OCI-LY3 (cell line): ENCODE measurements around the gene PDLIM4.

ENCODE experiments used
- H2AFZ ChIP-seq: fragments of 200-600, 300-600 bp; shearing (Covaris generic); 2 replicates; pipeline ENCODE4 v1.6.0; 2014; ENCODE audit warnings: antibody characterized with exemption, low read depth, low read length
- H3K27ac ChIP-seq: fragments of 200-600, 300-600 bp; sonication (generic); 2 replicates; pipeline ENCODE4 v1.5.1; 2014; ENCODE audit warnings: mild to moderate bottlenecking, low read length, moderate library complexity, mixed read lengths
- H3K27me3 ChIP-seq: fragments of 200-600, 300-600 bp; sonication (generic); 2 replicates; pipeline ENCODE4 v1.6.1; 2014; ENCODE audit warnings: low read depth, low read length, mixed read lengths
- H3K36me3 ChIP-seq: fragments of 200-600, 300-600 bp; sonication (generic); replicated peaks from 2 replicates; pipeline ENCODE3; 2014; ENCODE audit warnings: low read depth, low read length, mixed read lengths
- H3K4me1 ChIP-seq: fragments of 300-600, 200-600 bp; sonication (generic); 2 replicates; pipeline ENCODE4 v1.6.1; 2014; ENCODE audit warnings: low read length, mixed read lengths
- H3K4me2 ChIP-seq: fragments of 200-600, 300-600 bp; sonication (generic); 2 replicates; pipeline ENCODE4 v1.6.1; 2014; ENCODE audit warnings: low read length, mixed read lengths
- H3K4me3 ChIP-seq: fragments of 300-600, 200-600 bp; sonication (generic); 2 replicates; pipeline ENCODE4 v1.5.1; 2014; ENCODE audit warnings: antibody characterized with exemption, mild to moderate bottlenecking, low read length, moderate library complexity
- H3K79me2 ChIP-seq: fragments of 300-600, 200-600 bp; shearing (Covaris generic); 2 replicates; pipeline ENCODE4 v1.6.1; 2014; ENCODE audit warnings: mild to moderate bottlenecking, low read length, mixed read lengths
- H3K9ac ChIP-seq: fragments of 300-600, 200-600 bp; shearing (Covaris generic); 2 replicates; pipeline ENCODE4 v1.6.0; 2014; ENCODE audit warnings: mild to moderate bottlenecking, low read length, moderate library complexity
- H3K9me3 ChIP-seq: fragments of 200-600, 300-600 bp; shearing (Covaris generic); 2 replicates; pipeline ENCODE4 v1.6.1; 2014; ENCODE audit warnings: low read length, mixed read lengths; ENCODE audit not compliant: insufficient read depth
- H4K20me1 ChIP-seq: fragments of 200-600, 300-600 bp; sonication (generic); 2 replicates; pipeline ENCODE4 v1.6.1; 2016; ENCODE audit warnings: low read length, mixed read lengths; ENCODE audit not compliant: insufficient read depth
- EZH2phosphoT487 ChIP-seq: fragments of 200-600 bp; shearing (Covaris generic); IDR thresholded peaks from 2 replicates; pipeline ENCODE4 v1.6.1; 2018; ENCODE audit warnings: antibody characterized with exemption, mixed run types, low read depth
- TF ChIP-seq, protein P1 (sequence below): fragments of 200-600, 300-600 bp; sonication (generic); IDR thresholded peaks from 2 replicates; pipeline ENCODE4 v1.5.1; 2014; ENCODE audit warnings: antibody characterized with exemption, low read length, low read depth

The PDLIM4 gene

DNA sequence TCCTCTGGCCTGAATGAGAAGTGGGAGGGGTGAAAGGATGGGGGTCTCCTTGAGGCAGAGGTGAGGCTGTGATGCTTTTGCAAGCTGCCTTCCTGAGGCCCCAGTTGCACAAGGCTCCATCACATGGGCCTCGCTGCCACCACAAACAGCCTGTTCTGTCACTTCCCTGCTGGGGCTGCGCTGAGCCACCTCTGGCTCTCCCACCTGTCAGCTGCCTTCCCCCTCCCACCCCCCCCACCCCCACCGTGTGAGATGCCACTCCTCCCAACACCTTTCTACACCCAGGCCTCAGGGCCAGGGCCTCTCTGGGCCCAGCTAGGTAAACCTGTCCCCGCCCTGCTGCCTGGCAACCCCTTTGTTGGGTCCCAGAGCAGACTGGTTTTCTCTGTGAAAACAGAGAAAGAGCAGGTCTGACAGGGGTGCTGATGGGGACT lies 4.5 kb upstream of the PDLIM4 start:
- Histone ChIP-seq H3K9ac (no peak overlapping the region), H3K4me2 (no peak overlapping the region), H3K4me3 (no peak overlapping the region), H3K9me3 (no peaks in the 10 kb centered on the region), H3K36me3 (no peaks in the 10 kb centered on the region), H4K20me1 (no peaks in the 10 kb centered on the region), H3K27me3 (no peaks in the 10 kb centered on the region), H3K79me2 (no peaks in the 10 kb centered on the region), H3K27ac (no peak overlapping the region), H2AFZ (no peak overlapping the region), H3K4me1 (no peaks in the 10 kb centered on the region)
- TF ChIP-seq EZH2phosphoT487, result no peak
- TF ChIP-seq, protein P1, sequence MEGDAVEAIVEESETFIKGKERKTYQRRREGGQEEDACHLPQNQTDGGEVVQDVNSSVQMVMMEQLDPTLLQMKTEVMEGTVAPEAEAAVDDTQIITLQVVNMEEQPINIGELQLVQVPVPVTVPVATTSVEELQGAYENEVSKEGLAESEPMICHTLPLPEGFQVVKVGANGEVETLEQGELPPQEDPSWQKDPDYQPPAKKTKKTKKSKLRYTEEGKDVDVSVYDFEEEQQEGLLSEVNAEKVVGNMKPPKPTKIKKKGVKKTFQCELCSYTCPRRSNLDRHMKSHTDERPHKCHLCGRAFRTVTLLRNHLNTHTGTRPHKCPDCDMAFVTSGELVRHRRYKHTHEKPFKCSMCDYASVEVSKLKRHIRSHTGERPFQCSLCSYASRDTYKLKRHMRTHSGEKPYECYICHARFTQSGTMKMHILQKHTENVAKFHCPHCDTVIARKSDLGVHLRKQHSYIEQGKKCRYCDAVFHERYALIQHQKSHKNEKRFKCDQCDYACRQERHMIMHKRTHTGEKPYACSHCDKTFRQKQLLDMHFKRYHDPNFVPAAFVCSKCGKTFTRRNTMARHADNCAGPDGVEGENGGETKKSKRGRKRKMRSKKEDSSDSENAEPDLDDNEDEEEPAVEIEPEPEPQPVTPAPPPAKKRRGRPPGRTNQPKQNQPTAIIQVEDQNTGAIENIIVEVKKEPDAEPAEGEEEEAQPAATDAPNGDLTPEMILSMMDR, result no peak

DNA sequence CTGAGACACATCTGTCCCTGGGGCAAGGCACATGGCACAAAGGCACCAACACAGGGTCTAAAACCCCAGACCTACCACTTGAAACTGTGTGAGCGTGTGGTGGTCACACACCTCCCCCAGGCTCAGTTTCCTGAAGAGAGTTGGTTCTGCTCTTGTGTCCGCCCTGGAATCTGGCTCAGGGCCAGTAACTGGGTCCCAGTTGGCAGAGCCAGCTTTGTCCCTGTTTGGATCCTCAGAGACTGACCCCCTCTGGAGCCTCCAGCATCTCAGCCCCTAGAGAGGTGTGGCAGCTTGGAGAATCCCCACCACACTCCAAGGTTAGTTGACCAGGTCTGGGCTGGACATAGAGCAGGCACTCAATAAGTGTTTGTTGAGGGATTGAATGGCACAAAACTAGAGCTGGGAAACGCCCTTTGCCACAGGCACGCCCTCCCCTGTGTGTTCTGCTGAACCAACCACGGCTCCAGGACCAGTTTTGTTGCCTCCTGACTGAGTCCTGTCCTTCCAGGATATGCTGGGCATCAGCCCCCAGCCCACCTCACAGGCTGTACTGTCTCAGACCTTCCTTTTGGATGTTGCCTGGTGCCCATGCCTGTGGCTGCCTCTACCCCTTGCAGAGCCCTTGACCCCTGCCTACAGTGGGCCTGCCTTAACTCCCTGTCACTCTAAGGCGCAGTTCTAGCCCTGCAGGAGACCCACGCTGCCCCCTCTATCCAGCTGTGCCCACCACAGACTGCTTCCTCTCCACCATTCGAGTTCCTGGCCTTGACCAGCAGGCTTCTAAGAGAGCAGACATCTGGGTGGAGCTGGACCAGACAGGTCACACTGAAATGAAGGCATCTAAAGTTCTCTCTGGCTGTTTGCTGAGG lies 3.8 kb upstream of the PDLIM4 start:
- Histone ChIP-seq H3K36me3 (no peaks in the 10 kb centered on the region), H3K9ac (no peak overlapping the region), H4K20me1 (no peaks in the 10 kb centered on the region), H3K4me2 (no peak overlapping the region), H3K4me3 (no peak overlapping the region), H3K27me3 (no peaks in the 10 kb centered on the region), H3K4me1 (no peaks in the 10 kb centered on the region), H2AFZ (no peak overlapping the region), H3K9me3 (no peaks in the 10 kb centered on the region), H3K27ac (no peak overlapping the region), H3K79me2 (no peaks in the 10 kb centered on the region)
- no peak for TF ChIP-seq EZH2phosphoT487
- TF ChIP-seq, protein P1, result no peak

DNA sequence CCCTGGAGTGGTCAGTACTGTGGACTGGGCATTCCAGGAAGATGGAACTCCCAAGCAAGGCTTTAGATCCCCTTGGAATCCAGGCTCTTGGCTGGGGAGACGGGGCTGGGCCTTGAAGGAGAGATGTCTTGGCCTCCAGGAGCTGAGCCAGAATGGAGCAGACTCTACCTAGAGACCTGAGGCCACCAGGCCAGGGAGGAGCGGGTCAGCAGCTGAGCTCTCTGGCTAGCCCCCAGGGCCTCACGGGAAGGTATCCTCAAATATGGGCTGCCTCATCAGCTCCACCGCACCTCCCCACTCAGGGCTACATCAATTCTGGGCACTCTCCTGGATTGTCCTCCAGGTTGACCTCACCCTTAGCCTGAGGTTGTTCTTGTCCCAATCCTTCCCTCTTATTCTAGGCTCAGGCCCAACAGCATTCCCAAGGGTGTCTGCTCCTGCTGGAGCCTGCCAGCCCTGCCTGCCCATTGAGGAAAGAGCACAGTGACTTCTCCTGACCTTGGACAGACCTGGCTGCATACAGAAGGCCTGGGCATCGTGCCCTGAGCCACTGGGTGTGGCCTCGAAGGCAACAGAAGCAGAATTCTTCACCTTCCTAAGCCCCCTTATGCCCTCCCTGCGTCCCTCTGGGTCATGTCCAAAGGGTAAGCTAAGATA lies 3.0 kb upstream of the PDLIM4 start:
- H3K27ac ChIP-seq, result no peak overlapping the region
- H3K4me1 ChIP-seq, result no peaks in the 10 kb centered on the region
- no peak overlapping the region for H3K9ac ChIP-seq
- no peak for TF ChIP-seq EZH2phosphoT487
- TF ChIP-seq, protein P1, result no peak
- H3K4me3 ChIP-seq, result no peak overlapping the region
- no peaks in the 10 kb centered on the region for H3K79me2 ChIP-seq
- H2AFZ ChIP-seq, result no peak overlapping the region
- no peaks in the 10 kb centered on the region for H3K9me3 ChIP-seq
- no peaks in the 10 kb centered on the region for H4K20me1 ChIP-seq
- H3K4me2 ChIP-seq, result no peak overlapping the region
- H3K27me3 ChIP-seq, result no peaks in the 10 kb centered on the region
- H3K36me3 ChIP-seq, result no peaks in the 10 kb centered on the region

DNA sequence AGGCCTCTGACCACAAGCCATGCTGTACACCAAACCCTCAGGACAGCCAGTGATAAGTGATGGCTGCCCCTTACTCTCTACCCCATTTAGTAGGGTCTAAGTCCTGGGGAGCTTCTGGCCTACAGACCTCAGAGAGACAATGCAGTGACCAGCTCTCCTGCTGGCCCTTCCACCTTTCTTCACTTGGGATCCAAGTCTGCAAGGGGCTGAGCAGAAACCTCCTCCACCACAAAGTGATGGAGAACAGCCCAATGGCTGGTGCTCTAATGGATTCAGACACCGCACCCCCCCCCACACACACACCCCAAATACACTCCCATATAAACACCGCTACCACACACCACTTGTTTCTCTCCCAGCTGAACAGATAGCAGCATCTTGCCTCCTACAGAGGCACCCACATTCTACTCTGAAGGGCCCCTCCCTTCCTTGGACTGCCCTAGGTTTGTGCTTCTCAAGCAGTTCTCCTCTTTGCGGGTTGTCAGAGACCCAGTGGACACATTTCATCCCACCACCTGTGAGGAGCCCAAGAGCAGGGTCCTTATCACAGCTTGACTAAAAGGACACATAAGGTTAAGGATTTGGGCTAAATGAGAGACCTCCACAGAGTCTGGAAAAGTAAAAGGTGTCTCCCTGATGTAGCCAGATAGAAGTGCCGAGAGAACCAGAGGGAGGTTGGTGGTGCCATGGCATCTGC lies 1.3 kb upstream of the PDLIM4 start:
- no peak overlapping the region for H2AFZ ChIP-seq
- no peak overlapping the region for H3K4me3 ChIP-seq
- no peak overlapping the region for H3K27ac ChIP-seq
- no peaks in the 10 kb centered on the region for H3K4me1 ChIP-seq
- H3K4me2 ChIP-seq, result no peak overlapping the region
- H3K27me3 ChIP-seq, result no peaks in the 10 kb centered on the region
- no peaks in the 10 kb centered on the region for H3K36me3 ChIP-seq
- no peak for TF ChIP-seq EZH2phosphoT487
- TF ChIP-seq, protein P1, result no peak
- H3K9ac ChIP-seq, result no peak overlapping the region
- no peaks in the 10 kb centered on the region for H3K9me3 ChIP-seq
- no peaks in the 10 kb centered on the region for H3K79me2 ChIP-seq
- no peaks in the 10 kb centered on the region for H4K20me1 ChIP-seq
